Progenitor cell of endocrine pancreas (in vitro differentiated cells): Measurements from ENCODE around the gene AGPAT4. TPM values are rescaled to one million over a fixed set of nuclear protein-coding genes. Genes with fewer than 3 reads are reported as not detected.

Source experiments
- DNase-seq: peaks from one replicate; pipeline ENCODE4 v3.0.0; 2021; ENCODE audit warnings: low spot score; ENCODE audit not compliant: unreplicated experiment
- H3K27ac Mint-ChIP-seq: 2 replicates; pipeline ENCODE4 v1.8.0; 2021; ENCODE audit warnings: mild to moderate bottlenecking, moderate library complexity, mixed read lengths
- H3K27me3 Mint-ChIP-seq: 2 replicates; pipeline ENCODE4 v1.8.0; 2021; ENCODE audit warnings: mixed read lengths
- H3K36me3 Mint-ChIP-seq: 2 replicates; pipeline ENCODE4 v1.8.0; 2022; ENCODE audit warnings: mixed read lengths; ENCODE audit not compliant: insufficient read depth
- H3K4me1 Mint-ChIP-seq: 2 replicates; pipeline ENCODE4 v1.8.0; 2021; ENCODE audit warnings: low read depth, mixed read lengths
- H3K4me3 Mint-ChIP-seq: 2 replicates; pipeline ENCODE4 v1.8.0; 2021; ENCODE audit warnings: low read depth, mild to moderate bottlenecking, moderate library complexity, mixed read lengths
- H3K9me3 Mint-ChIP-seq: 2 replicates; pipeline ENCODE4 v1.8.0; 2021; ENCODE audit warnings: low read depth, mixed read lengths
- total RNA-seq: library from RNA; stranded (reverse); gene quantifications from 2 replicates; pipeline ENCODE4 v1.2.1, GENCODE V29; 2021
- TF ChIP-seq, protein P1 (sequence below): fragments of 200-600 bp; sonication (generic); IDR thresholded peaks from one replicate; pipeline ENCODE4 v1.5.0; 2021; ENCODE audit warnings: antibody characterized with exemption, mild to moderate bottlenecking; ENCODE audit not compliant: unreplicated experiment

The AGPAT4 gene
- total RNA-seq, 1 donor from 2014 or later: 43.7 TPM

- H3K4me3 Mint-ChIP-seq: no peak overlapping the region
- peaks cover 26% of the 10 kb centered on the region for H3K36me3 Mint-ChIP-seq
- no peaks in the 10 kb centered on the region for H3K27me3 Mint-ChIP-seq
- peaks cover 12% of the 10 kb centered on the region for H3K9me3 Mint-ChIP-seq
- no peak overlapping the region for H3K27ac Mint-ChIP-seq
- TF ChIP-seq, protein P1, sequence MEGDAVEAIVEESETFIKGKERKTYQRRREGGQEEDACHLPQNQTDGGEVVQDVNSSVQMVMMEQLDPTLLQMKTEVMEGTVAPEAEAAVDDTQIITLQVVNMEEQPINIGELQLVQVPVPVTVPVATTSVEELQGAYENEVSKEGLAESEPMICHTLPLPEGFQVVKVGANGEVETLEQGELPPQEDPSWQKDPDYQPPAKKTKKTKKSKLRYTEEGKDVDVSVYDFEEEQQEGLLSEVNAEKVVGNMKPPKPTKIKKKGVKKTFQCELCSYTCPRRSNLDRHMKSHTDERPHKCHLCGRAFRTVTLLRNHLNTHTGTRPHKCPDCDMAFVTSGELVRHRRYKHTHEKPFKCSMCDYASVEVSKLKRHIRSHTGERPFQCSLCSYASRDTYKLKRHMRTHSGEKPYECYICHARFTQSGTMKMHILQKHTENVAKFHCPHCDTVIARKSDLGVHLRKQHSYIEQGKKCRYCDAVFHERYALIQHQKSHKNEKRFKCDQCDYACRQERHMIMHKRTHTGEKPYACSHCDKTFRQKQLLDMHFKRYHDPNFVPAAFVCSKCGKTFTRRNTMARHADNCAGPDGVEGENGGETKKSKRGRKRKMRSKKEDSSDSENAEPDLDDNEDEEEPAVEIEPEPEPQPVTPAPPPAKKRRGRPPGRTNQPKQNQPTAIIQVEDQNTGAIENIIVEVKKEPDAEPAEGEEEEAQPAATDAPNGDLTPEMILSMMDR: no peak
- no peak for DNase-seq
- H3K4me1 Mint-ChIP-seq: peaks cover 2% of the 10 kb centered on the region
These were observed 79.5 kb downstream of the AGPAT4 start for GRCh38 chr6:161194374-161194773.

DNA sequence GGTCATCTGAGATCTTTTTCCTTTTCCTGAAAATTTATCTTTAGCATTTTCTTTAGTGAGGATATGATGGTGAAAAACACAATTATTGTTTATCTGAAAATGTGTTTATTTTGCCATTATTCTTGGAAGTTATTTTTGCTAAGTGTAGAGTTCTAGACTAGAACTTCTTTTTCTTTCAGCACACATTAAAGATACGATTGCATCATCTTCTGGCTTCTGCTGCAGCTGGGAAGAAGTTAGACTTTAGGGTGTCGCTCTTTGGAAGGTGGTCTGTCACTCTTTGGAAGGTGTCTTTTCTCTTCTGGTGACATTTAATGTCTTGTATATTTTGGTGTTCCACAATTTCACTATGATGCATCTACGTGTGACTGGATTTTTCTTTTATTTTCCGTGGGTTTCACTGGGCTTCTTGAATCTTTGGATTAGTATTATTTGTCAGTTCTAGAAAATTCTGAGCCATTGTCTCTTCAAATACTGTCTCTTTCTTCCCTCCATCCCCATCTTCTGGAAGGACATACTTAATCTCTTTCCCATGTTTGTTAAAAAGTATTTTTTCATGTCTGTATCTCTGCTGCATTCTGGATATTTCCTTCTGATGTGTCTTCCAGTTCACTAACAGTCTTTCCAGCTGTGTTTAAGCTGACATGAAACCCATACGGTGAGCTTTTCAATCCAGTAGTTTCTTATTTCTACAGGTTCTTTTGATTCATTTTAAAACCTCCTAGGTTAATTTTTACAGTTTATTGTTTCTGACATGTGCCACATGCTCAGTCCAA lies 81.0 kb downstream of the AGPAT4 start:
- DNase-seq: no peak
- Mint-ChIP-seq H3K36me3 (peaks cover 30% of the 10 kb centered on the region), H3K4me1 (peaks cover 2% of the 10 kb centered on the region), H3K27me3 (no peaks in the 10 kb centered on the region), H3K9me3 (peaks cover 12% of the 10 kb centered on the region), H3K4me3 (no peak overlapping the region), H3K27ac (no peak overlapping the region)
- TF ChIP-seq, protein P1: no peak

- Mint-ChIP-seq H3K27ac (no peak overlapping the region), H3K36me3 (peaks cover 34% of the 10 kb centered on the region), H3K4me3 (no peak overlapping the region), H3K4me1 (peaks cover 2% of the 10 kb centered on the region), H3K27me3 (no peaks in the 10 kb centered on the region), H3K9me3 (peaks cover 12% of the 10 kb centered on the region)
- DNase-seq: no peak
- TF ChIP-seq, protein P1: no peak
These were observed 82.2 kb downstream of the AGPAT4 start for GRCh38 chr6:161191671-161192070.

- TF ChIP-seq, protein P1: no peak
- Mint-ChIP-seq H3K27ac (no peak overlapping the region), H3K36me3 (peaks cover 40% of the 10 kb centered on the region), H3K9me3 (peaks cover 12% of the 10 kb centered on the region), H3K4me1 (peaks cover 2% of the 10 kb centered on the region), H3K27me3 (no peaks in the 10 kb centered on the region), H3K4me3 (no peak overlapping the region)
- no peak for DNase-seq
These were observed 82.9 kb downstream of the AGPAT4 start for GRCh38 chr6:161191007-161191406.

GRCh38 chr6:161189891-161190290 lies 84.0 kb downstream of the AGPAT4 start:
- peaks cover 12% of the 10 kb centered on the region for H3K9me3 Mint-ChIP-seq
- H3K36me3 Mint-ChIP-seq: peaks cover 44% of the 10 kb centered on the region
- H3K27ac Mint-ChIP-seq: no peak overlapping the region
- no peaks in the 10 kb centered on the region for H3K27me3 Mint-ChIP-seq
- no peak for DNase-seq
- peaks cover 2% of the 10 kb centered on the region for H3K4me1 Mint-ChIP-seq
- H3K4me3 Mint-ChIP-seq: no peak overlapping the region
- TF ChIP-seq, protein P1: no peak
